ENCODE data around the gene SLAMF1. TPM values are rescaled to one million over a fixed set of nuclear protein-coding genes. Genes with fewer than 3 reads are reported as not detected.
"Not testable (repeated sequence)": the region's sequence is repeated elsewhere in the genome, so short reads cannot be mapped to it uniquely, and the experiment has no call there.

The SLAMF1 gene
- total RNA-seq, 1 donor from 2014 or later = not detected

- no peak for TF ChIP-seq CTCF (IDR thresholded peaks at IDR 0.05)
- Histone ChIP-seq H3K4me1 (no peaks in the 10 kb centered on the region), H3K4me3 (no peak overlapping the region), H3K9me3 (no peaks in the 10 kb centered on the region), H3K36me3 (no peaks in the 10 kb centered on the region), H3K27me3 (no peaks in the 10 kb centered on the region), H3K27ac (no peak overlapping the region)
- intact Hi-C loops (cut with DNase I) = no loop called here
- DNase-seq (ENCODE audit: low spot score in 2 of 2) = no peak
Measured at GRCh38 chr1:160656737-160657136, 9.9 kb upstream of the SLAMF1 start.

- Histone ChIP-seq H3K4me3 (no peak overlapping the region), H3K36me3 (no peaks in the 10 kb centered on the region), H3K9me3 (no peaks in the 10 kb centered on the region), H3K27me3 (no peaks in the 10 kb centered on the region), H3K4me1 (no peaks in the 10 kb centered on the region), H3K27ac (no peak overlapping the region)
- TF ChIP-seq CTCF (IDR thresholded peaks at IDR 0.05) = no peak
- intact Hi-C loops (cut with DNase I) = no loop called here
- DNase-seq (ENCODE audit: low spot score in 2 of 2) = no peak
Measured at GRCh38 chr1:160653620-160654016, 6.8 kb upstream of the SLAMF1 start.

- no peak for DNase-seq (ENCODE audit: low spot score in 2 of 2)
- intact Hi-C loops (cut with DNase I) = no loop called here
Measured at GRCh38 chr1:160652924-160653619, 6.2 kb upstream of the SLAMF1 start.

GRCh38 chr1:160652065-160652641, 5.3 kb upstream of the SLAMF1 start:
- intact Hi-C loops (cut with DNase I); H3K4me3 ChIP-seq; H3K36me3 ChIP-seq; H3K27ac ChIP-seq; DNase-seq (ENCODE audit: low spot score in 2 of 2); H3K9me3 ChIP-seq; H3K4me1 ChIP-seq; H3K27me3 ChIP-seq: not testable (repeated sequence)

More at GRCh38 chr1:160652924-160653619, 6.2 kb upstream of the SLAMF1 start:
- TF ChIP-seq CTCF (IDR thresholded peaks at IDR 0.05) = no peak
- H3K27ac ChIP-seq = no peak overlapping the region
- H3K4me3 ChIP-seq = no peak overlapping the region
- H3K4me1 ChIP-seq = no peaks in the 10 kb centered on the region
- H3K9me3 ChIP-seq = no peaks in the 10 kb centered on the region
- no peaks in the 10 kb centered on the region for H3K36me3 ChIP-seq
- no peaks in the 10 kb centered on the region for H3K27me3 ChIP-seq

- Histone ChIP-seq H3K9me3 (no peaks in the 10 kb centered on the region), H3K36me3 (no peaks in the 10 kb centered on the region), H3K4me1 (no peaks in the 10 kb centered on the region), H3K27me3 (no peaks in the 10 kb centered on the region), H3K4me3 (no peak overlapping the region), H3K27ac (no peak overlapping the region)
- no peak for DNase-seq (ENCODE audit: low spot score in 2 of 2)
- intact Hi-C loops (cut with DNase I) = no loop called here
- no peak for TF ChIP-seq CTCF (IDR thresholded peaks at IDR 0.05)
Measured at GRCh38 chr1:160651433-160652064, 4.7 kb upstream of the SLAMF1 start.

GRCh38 chr1:160647329-160647720, 481 bp upstream of the SLAMF1 start:
- H3K27me3 ChIP-seq = no peaks in the 10 kb centered on the region
- no peaks in the 10 kb centered on the region for H3K36me3 ChIP-seq
- H3K27ac ChIP-seq = no peak overlapping the region
- no peaks in the 10 kb centered on the region for H3K4me1 ChIP-seq
- H3K9me3 ChIP-seq = no peaks in the 10 kb centered on the region
- no peak for DNase-seq (ENCODE audit: low spot score in 2 of 2)
- TF ChIP-seq CTCF (IDR thresholded peaks at IDR 0.05) = no peak
- intact Hi-C loops (cut with DNase I) = no loop called here
- H3K4me3 ChIP-seq = no peak overlapping the region
